ENCODE results near the gene TGFBR3L.

TGFBR3L gene

GRCh38 chr19:7903244-7904073 lies 11.2 kb upstream of the TGFBR3L start, which contains the start of gene MAP2K7:
TSS of gene MAP2K7 (plus strand) at chr19:7903877. CDS start at chr19:7903945, 68 bp downstream.
- in situ Hi-C loops (cut with MboI; ENCODE audit: low sequenced_read_pairs) = no loop called here

- in situ Hi-C loops (cut with MboI; ENCODE audit: low sequenced_read_pairs) = no loop called here
Observed at GRCh38 chr19:7904074-7905020, 10.3 kb upstream of the TGFBR3L start.

GRCh38 chr19:7905268-7905667 lies 9.4 kb upstream of the TGFBR3L start:
- in situ Hi-C loops (cut with MboI; ENCODE audit: low sequenced_read_pairs) = no loop called here

- in situ Hi-C loops (cut with MboI; ENCODE audit: low sequenced_read_pairs) = no loop called here
Observed at GRCh38 chr19:7905859-7906258, 8.8 kb upstream of the TGFBR3L start.

GRCh38 chr19:7907122-7907521 lies 7.5 kb upstream of the TGFBR3L start:
- in situ Hi-C loops (cut with MboI; ENCODE audit: low sequenced_read_pairs) = no loop called here

GRCh38 chr19:7907544-7907943 lies 7.1 kb upstream of the TGFBR3L start:
- in situ Hi-C loops (cut with MboI; ENCODE audit: low sequenced_read_pairs) = no loop called here

- in situ Hi-C loops (cut with MboI; ENCODE audit: low sequenced_read_pairs) = no loop called here
Observed at GRCh38 chr19:7908078-7908699, 6.4 kb upstream of the TGFBR3L start.

GRCh38 chr19:7908742-7909461 lies 5.7 kb upstream of the TGFBR3L start:
- in situ Hi-C loops (cut with MboI; ENCODE audit: low sequenced_read_pairs) = no loop called here

- in situ Hi-C loops (cut with MboI; ENCODE audit: low sequenced_read_pairs) = no loop called here
Observed at GRCh38 chr19:7909471-7910067, 5.1 kb upstream of the TGFBR3L start.

GRCh38 chr19:7910321-7911161 lies 4.1 kb upstream of the TGFBR3L start:
- in situ Hi-C loops (cut with MboI; ENCODE audit: low sequenced_read_pairs) = no loop called here

GRCh38 chr19:7911508-7912143 lies 3.0 kb upstream of the TGFBR3L start:
- in situ Hi-C loops (cut with MboI; ENCODE audit: low sequenced_read_pairs) = no loop called here

GRCh38 chr19:7912144-7912696 lies 2.4 kb upstream of the TGFBR3L start:
- in situ Hi-C loops (cut with MboI; ENCODE audit: low sequenced_read_pairs) = no loop called here

GRCh38 chr19:7912697-7913564 lies 1.7 kb upstream of the TGFBR3L start:
- in situ Hi-C loops (cut with MboI; ENCODE audit: low sequenced_read_pairs) = no loop called here

- in situ Hi-C loops (cut with MboI; ENCODE audit: low sequenced_read_pairs) = no loop called here
Observed at GRCh38 chr19:7913652-7914051, 978 bp upstream of the TGFBR3L start.

GRCh38 chr19:7914099-7914498 lies 531 bp upstream of the TGFBR3L start:
- in situ Hi-C loops (cut with MboI; ENCODE audit: low sequenced_read_pairs) = no loop called here

GRCh38 chr19:7915250-7916102 lies 846 bp downstream of the TGFBR3L start:
- in situ Hi-C loops (cut with MboI; ENCODE audit: low sequenced_read_pairs) = no loop called here

Measured in hTERT RPE-1 (cell line).